ENCODE measurements around the gene CDKAL1.

CDKAL1 gene

DNA sequence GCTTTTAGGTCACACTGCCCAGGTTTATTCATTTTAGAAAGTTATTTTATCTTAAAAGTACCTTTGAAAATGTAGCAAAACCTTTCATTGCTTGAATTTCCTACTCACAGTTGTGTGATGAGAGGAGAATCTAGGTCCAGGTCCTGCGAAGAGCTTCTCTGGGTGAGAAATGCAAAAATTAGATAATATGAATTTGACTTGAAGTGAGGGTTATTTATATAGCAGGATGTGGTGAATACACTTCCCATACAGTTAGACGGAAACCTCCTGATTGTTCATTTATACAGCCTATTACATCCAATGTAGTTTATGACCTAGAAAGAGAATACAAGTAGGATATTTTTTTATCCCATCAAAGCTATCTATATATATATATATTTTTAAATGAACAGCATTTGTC, 30.5 kb downstream of the CDKAL1 start:
- TF ChIP-seq, protein P1, sequence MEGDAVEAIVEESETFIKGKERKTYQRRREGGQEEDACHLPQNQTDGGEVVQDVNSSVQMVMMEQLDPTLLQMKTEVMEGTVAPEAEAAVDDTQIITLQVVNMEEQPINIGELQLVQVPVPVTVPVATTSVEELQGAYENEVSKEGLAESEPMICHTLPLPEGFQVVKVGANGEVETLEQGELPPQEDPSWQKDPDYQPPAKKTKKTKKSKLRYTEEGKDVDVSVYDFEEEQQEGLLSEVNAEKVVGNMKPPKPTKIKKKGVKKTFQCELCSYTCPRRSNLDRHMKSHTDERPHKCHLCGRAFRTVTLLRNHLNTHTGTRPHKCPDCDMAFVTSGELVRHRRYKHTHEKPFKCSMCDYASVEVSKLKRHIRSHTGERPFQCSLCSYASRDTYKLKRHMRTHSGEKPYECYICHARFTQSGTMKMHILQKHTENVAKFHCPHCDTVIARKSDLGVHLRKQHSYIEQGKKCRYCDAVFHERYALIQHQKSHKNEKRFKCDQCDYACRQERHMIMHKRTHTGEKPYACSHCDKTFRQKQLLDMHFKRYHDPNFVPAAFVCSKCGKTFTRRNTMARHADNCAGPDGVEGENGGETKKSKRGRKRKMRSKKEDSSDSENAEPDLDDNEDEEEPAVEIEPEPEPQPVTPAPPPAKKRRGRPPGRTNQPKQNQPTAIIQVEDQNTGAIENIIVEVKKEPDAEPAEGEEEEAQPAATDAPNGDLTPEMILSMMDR (conservative IDR thresholded peaks at IDR 0.05; ENCODE audit: low read depth, low read length): no peak
- peak; percentile 12 for DNase-seq (ENCODE audit: low read depth)
- H3K4me3 ChIP-seq (ENCODE audit: low read depth, low read length): no peak overlapping the region

DNA sequence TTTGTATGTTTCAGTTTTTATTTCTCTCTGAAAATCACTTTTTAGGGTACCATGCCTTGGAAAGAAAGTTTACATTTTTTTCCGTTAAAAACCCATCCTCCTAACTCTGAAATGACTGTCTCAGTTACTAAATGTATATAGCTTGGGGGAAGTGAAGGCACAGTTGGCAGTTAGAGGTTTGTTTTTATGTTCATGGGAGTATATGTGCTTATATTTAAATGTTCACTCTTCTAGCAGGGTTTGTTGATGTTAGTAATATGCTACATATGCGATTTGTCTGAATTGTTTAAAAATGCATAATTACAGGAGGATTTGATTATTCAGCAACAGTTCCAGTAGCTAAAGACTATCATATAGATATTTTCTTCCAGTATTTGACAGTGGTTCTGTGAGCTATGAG, 31.1 kb downstream of the CDKAL1 start:
- TF ChIP-seq, protein P1 (conservative IDR thresholded peaks at IDR 0.05; ENCODE audit: low read depth, low read length): no peak
- no peak overlapping the region for H3K4me3 ChIP-seq (ENCODE audit: low read depth, low read length)
- DNase-seq (ENCODE audit: low read depth): no peak

DNA sequence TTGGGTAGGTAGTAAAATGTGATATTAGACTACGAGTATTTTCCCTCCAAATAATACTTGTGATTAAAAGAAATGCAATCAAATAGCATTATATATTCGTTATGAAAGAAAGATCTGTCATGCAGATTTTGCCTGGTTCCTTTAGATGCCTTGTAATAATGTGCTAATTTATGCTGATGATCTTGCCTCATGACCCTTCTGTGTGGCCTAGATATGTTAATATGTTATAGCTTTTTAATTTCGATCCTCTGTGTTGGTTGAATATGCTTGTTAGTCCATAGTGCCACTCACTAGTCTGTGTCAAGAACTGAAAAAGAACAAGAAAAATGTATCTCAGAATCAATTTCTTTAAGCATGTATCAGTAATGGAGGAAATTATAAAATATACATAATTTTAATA, 31.9 kb downstream of the CDKAL1 start:
- DNase-seq (ENCODE audit: low read depth): no peak
- no peak overlapping the region for H3K4me3 ChIP-seq (ENCODE audit: low read depth, low read length)

DNA sequence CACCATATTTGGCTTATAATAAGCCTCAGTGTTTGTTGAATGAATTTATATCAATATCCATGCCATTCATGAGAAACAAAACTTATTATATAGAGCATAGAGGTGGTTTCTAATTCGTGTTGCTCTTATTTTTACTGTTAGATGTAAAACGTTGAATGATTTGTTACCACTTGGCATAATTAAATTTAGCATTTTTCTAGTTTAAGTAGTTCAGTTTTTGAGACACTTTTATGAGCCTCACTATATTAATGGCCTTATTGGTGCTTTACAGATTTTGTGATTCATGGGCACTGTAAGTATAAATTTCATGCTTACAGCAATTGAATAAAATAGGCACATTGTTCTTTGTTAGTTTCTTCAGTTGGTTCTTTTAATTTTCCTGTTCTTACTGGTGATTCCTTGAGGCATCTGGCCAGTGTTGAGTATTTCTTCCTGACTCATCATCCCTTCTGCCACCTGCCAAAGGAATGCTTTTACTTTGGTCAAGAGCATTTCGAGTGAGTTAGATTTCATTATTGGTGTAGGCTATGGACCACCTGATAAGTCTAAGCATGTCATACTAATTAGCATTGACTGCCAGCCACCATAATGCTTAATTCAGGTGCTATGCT, 34.8 kb downstream of the CDKAL1 start:
- TF ChIP-seq, protein P1 (conservative IDR thresholded peaks at IDR 0.05; ENCODE audit: low read depth, low read length): no peak

More for the DNA sequence above, 31.9 kb downstream of the CDKAL1 start:
- TF ChIP-seq, protein P1 (conservative IDR thresholded peaks at IDR 0.05; ENCODE audit: low read depth, low read length): no peak

DNA sequence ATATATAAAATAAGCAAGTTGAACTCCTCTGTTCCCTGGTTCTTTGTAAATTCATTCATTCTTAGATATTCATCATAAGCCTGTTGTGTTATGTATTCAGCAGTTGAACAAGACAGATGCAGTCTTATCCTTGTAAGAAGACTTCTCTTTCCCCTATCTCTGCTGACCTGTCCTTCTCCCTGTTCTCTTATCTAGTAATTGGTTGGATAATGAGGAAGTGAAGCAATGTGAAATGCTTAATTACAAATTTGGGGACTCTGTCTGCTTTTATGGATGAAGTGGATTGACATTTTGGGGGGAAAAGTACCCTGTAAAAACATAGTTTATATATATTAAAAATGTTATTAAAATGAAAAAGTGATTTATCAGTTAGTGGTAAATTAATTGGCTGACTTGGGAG, 37.0 kb downstream of the CDKAL1 start:
- H3K4me3 ChIP-seq (ENCODE audit: low read depth, low read length): no peak overlapping the region
- TF ChIP-seq, protein P1 (conservative IDR thresholded peaks at IDR 0.05; ENCODE audit: low read depth, low read length): no peak
- DNase-seq (ENCODE audit: low read depth): no peak

More for the DNA sequence above, 34.8 kb downstream of the CDKAL1 start:
- DNase-seq (ENCODE audit: low read depth): no peak
- H3K4me3 ChIP-seq (ENCODE audit: low read depth, low read length): no peak overlapping the region

DNA sequence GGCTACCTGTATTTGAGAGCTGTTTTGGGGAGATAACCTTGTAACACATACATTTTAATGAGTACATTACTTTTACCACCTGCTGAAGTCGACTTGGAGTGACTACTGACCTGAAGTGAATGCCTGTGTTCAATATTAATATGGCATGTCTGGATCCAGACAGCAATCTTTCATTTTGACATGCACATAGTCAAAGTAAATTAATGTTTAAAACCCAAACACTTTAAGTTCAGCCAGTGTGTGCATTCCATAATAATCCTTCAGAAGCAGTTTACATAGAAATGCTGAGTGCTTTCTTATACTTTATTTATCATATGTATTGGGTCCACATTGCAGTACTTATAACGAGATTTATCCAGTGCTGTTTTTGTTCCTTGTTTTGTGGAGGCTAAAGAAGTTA, 38.0 kb downstream of the CDKAL1 start:
- DNase-seq (ENCODE audit: low read depth): no peak
- H3K4me3 ChIP-seq (ENCODE audit: low read depth, low read length): no peak overlapping the region
- TF ChIP-seq, protein P1 (conservative IDR thresholded peaks at IDR 0.05; ENCODE audit: low read depth, low read length): no peak

DNA sequence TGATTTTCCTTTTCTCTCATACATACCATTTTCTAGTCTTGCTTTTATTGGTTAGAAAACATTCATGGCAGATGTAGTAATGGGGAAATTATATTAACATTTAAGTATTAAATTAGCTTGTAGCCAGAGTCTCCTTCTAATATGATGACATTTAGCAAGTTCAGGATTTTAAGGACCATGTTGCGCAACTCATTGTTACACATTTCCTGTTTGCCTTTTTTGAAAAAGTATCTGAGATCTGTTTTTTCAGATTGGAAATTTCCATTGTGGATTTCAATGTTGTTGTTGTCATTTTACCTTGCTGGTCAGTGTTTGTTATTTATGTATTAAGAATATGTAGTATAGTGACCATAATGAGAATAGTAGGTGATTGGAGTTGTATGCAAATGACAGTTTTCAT, 38.7 kb downstream of the CDKAL1 start:
- DNase-seq (ENCODE audit: low read depth): peak; percentile 76
- TF ChIP-seq, protein P1 (conservative IDR thresholded peaks at IDR 0.05; ENCODE audit: low read depth, low read length): no peak
- no peak overlapping the region for H3K4me3 ChIP-seq (ENCODE audit: low read depth, low read length)

Data from choroid plexus epithelial cell (primary cell).